ENCODE data around the gene TRPM2. TPM values are rescaled to one million over a fixed set of nuclear protein-coding genes. Genes with fewer than 3 reads are reported as not detected.

Gene TRPM2
- total and polyA plus RNA-seq, 2 of the 13 experiments (the other 11 are each of a cell fraction or from before 2014, with no cell fraction given) = 0.07 to 0.20 TPM

- TF ChIP-seq AFF4 (CRISPR knock-in tag; IDR thresholded peaks at IDR 0.05) (no peak), ZNF263 (CRISPR knock-in tag; IDR thresholded peaks at IDR 0.05) (peak; percentile 69), ZNF430 (CRISPR knock-in tag; IDR thresholded peaks at IDR 0.05) (no peak), KDM2A (CRISPR knock-in tag; IDR thresholded peaks at IDR 0.05; ENCODE audit: borderline replicate concordance, low read depth) (peak; percentile 28; the same call in 1 of the 2 replicates), RNF2 (conservative IDR thresholded peaks at IDR 0.05; ENCODE audit: low read depth) (no peak), TEF (CRISPR knock-in tag; IDR thresholded peaks at IDR 0.05) (no peak), HIC2 (CRISPR knock-in tag; IDR thresholded peaks at IDR 0.05; ENCODE audit: low read depth) (peak; percentile 82; the same call in 1 of the 2 replicates), ZFY (CRISPR knock-in tag; IDR thresholded peaks at IDR 0.05) (no peak), ZNF280D (CRISPR knock-in tag; IDR thresholded peaks at IDR 0.05) (no peak)
- TF ChIP-seq, protein P1, sequence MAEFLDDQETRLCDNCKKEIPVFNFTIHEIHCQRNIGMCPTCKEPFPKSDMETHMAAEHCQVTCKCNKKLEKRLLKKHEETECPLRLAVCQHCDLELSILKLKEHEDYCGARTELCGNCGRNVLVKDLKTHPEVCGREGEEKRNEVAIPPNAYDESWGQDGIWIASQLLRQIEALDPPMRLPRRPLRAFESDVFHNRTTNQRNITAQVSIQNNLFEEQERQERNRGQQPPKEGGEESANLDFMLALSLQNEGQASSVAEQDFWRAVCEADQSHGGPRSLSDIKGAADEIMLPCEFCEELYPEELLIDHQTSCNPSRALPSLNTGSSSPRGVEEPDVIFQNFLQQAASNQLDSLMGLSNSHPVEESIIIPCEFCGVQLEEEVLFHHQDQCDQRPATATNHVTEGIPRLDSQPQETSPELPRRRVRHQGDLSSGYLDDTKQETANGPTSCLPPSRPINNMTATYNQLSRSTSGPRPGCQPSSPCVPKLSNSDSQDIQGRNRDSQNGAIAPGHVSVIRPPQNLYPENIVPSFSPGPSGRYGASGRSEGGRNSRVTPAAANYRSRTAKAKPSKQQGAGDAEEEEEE (CRISPR knock-in tag; IDR thresholded peaks at IDR 0.05; ENCODE audit: borderline replicate concordance) = no peak
These were observed 124.8 kb downstream of the TRPM2 start (continued) for GRCh38 chr21:44478124-44478800.

Measured in HepG2 (cell line).